Esophagus squamous epithelium (tissue), 4 donors: Measurements from ENCODE around the gene SELE.

Source experiments
- CTCF ChIP-seq, 6 experiments: fragments of 450-650 bp in 4 of 6; fragments of 200-600 bp in 2 of 6; sonication (generic) in 2 of 6; IDR thresholded peaks; one replicate each; pipeline ENCODE4 v1.5.1; 2016 to 2019; ENCODE audit warnings: antibody characterized with exemption in 6 of 6, mild to moderate bottlenecking in 4 of 6, moderate library complexity in 4 of 6
- POLR2A ChIP-seq, 4 donors: fragments of 450-650 bp; IDR thresholded peaks; one replicate each; pipeline ENCODE4 v1.6.1; 2017; ENCODE audit warnings: antibody characterized with exemption in 4 of 4, mild to moderate bottlenecking in 4 of 4, moderate library complexity in 3 of 4

DNA sequence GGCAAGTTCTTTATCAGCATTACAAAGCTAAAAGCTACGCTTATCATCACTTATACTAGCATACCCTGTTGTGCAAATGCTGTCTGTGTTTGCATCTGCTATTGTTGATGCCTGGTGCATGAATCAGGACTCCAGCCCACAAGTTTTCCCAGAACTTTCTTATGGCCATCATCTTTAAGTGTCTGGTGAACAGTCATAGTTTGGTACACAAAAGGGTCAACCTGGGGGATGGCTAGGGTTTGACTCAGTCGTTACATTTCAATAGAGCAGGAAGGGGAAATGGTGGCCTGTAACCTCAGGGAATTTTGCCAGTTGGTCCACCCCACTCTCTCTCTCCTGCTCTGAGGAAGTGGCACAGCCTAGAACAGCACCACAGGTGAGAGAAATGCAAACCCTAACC, 57.9 kb downstream of the SELE start:
- TF ChIP-seq CTCF (IDR thresholded peaks at IDR 0.05) (no peak), POLR2A (IDR thresholded peaks at IDR 0.05) (no peak)
